Thymus (tissue), 11 donors: Measurements from ENCODE around the gene NARF. TPM values are rescaled to one million over a fixed set of nuclear protein-coding genes. Genes with fewer than 3 reads are reported as not detected.
"Not testable (repeated sequence)": the region's sequence is repeated elsewhere in the genome, so short reads cannot be mapped to it uniquely, and the experiment has no call there.

Experiments used
- DNase-seq, 9 donors: peaks; one replicate each; pipeline ENCODE4 v3.0.0-alpha.2; 2013; ENCODE audit warnings: low spot score in 9 of 9, low read depth in 6 of 9, missing footprints in 1 of 9
- H3K27ac ChIP-seq, 2 donors: one replicate each; pipeline ENCODE4 v1.5.1; 2013; ENCODE audit warnings: control low read depth in 1 of 2, low read depth in 1 of 2, low read length in 1 of 2, mild to moderate bottlenecking in 1 of 2, moderate library complexity in 1 of 2
- H3K27me3 ChIP-seq, 2 donors: one replicate each; pipeline ENCODE4 v1.5.1; 2013; ENCODE audit warnings: low read length in 1 of 2; ENCODE audit not compliant: control insufficient read depth in 2 of 2, insufficient read depth in 1 of 2
- H3K36me3 ChIP-seq, 2 donors: one replicate each; pipeline ENCODE4 v1.5.1; 2013; ENCODE audit warnings: low read length in 1 of 2, mild to moderate bottlenecking in 1 of 2, moderate library complexity in 1 of 2; ENCODE audit not compliant: control insufficient read depth in 2 of 2, insufficient read depth in 2 of 2
- H3K4me1 ChIP-seq, 2 donors: one replicate each; pipeline ENCODE4 v1.5.1; 2013; ENCODE audit warnings: low read length in 2 of 2; ENCODE audit not compliant: control insufficient read depth in 2 of 2, insufficient read depth in 2 of 2
- H3K4me3 ChIP-seq, 2 donors: one replicate each; pipeline ENCODE4 v1.5.1; 2013; ENCODE audit warnings: low read length in 2 of 2, control low read depth in 1 of 2, mild to moderate bottlenecking in 1 of 2
- H3K9me3 ChIP-seq, 2 donors: one replicate each; pipeline ENCODE4 v1.5.1; 2013; ENCODE audit warnings: low read length in 1 of 2, mild to moderate bottlenecking in 1 of 2; ENCODE audit not compliant: control insufficient read depth in 2 of 2, insufficient read depth in 1 of 2
- WGBS: extraction: QIAGEN DNeasy Blood & Tissue Kit; methylation state at CpG from one replicate; pipeline ENCODE4 v1.1.7; 2013; 5-methylcytosine and 5-hydroxymethylcytosine counted together
- polyA plus RNA-seq: library from polyadenylated mRNA; stranded (reverse); fragments of 200-250 nt; gene quantifications from one replicate; pipeline ENCODE4 v1.2.3, GENCODE V29; 2013
- total RNA-seq: library from RNA; stranded (reverse); fragments of 120-200 nt; gene quantifications from one replicate; pipeline ENCODE4 v1.2.4, GENCODE V29; 2013
- donor health status: healthy.

NARF gene
- total and polyA plus RNA-seq, 2 donors: 60.0 to 137 TPM

GRCh38 chr17:82527898-82528297 is 69.4 kb downstream of the NARF start:
- Histone ChIP-seq H3K4me1 (peaks cover 7 to 19% of the 10 kb centered on the region in 2 donors), H3K4me3 (no peak overlapping the region), H3K36me3 (peaks cover 0 to 16% of the 10 kb centered on the region in 2 donors), H3K9me3 (no peaks in the 10 kb centered on the region), H3K27me3 (no peaks in the 10 kb centered on the region), H3K27ac (no peak overlapping the region)
- 93% methylated on average over 8 of the region's 8 CpGs for WGBS
- no peak for DNase-seq

- Histone ChIP-seq H3K4me1 (peaks cover 7 to 20% of the 10 kb centered on the region in 2 donors), H3K9me3 (no peaks in the 10 kb centered on the region), H3K27me3 (no peaks in the 10 kb centered on the region), H3K36me3 (peaks cover 0 to 18% of the 10 kb centered on the region in 2 donors), H3K27ac (peak overlapping the region in 1 of 2 donors; percentile 49), H3K4me3 (no peak overlapping the region)
- DNase-seq: no peak
- WGBS: 86% methylated on average over 17 of the region's 17 CpGs
Observed at GRCh38 chr17:82528484-82529265, 70.1 kb downstream of the NARF start.

- WGBS: 95% methylated on average over 9 of the region's 9 CpGs
- peaks cover under 1 to 24% of the 10 kb centered on the region in 2 donors for H3K4me1 ChIP-seq
- H3K4me3 ChIP-seq: no peak overlapping the region
- no peaks in the 10 kb centered on the region for H3K9me3 ChIP-seq
- no peaks in the 10 kb centered on the region for H3K27me3 ChIP-seq
- DNase-seq: no peak
- H3K27ac ChIP-seq: no peak overlapping the region
- H3K36me3 ChIP-seq: peaks cover 0 to 12% of the 10 kb centered on the region in 2 donors
Observed at GRCh38 chr17:82529914-82530300, 71.4 kb downstream of the NARF start.

DNA sequence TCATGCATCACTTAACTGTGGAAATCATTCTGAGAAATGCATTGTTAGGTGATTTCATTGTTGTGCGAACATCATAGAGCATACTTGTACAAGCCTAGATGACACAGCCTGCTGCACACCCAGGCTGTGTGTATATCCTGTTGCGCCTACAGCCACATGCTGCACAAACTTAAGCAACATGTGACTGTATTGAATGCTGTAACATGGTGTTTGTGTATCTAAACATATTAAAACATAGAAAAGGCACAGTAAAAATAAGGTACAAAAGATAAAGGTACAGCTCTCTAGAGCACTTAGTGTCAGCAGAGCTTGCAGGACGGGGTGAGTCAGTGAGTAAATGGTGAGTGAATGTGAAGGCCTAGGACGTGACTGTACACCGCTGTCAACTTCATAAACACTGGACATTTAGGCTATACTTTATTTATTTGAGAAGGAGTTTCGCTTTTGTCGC is 72.9 kb downstream of the NARF start:
- Histone ChIP-seq H3K4me3 (no peak overlapping the region), H3K27me3 (no peaks in the 10 kb centered on the region), H3K36me3 (peaks cover 0 to 7% of the 10 kb centered on the region in 2 donors), H3K4me1 (peaks cover 4 to 32% of the 10 kb centered on the region in 2 donors), H3K27ac (no peak overlapping the region), H3K9me3 (no peaks in the 10 kb centered on the region)
- 96% methylated on average over 7 of the region's 7 CpGs for WGBS
- no peak for DNase-seq

GRCh38 chr17:82534401-82534812 is 75.9 kb downstream of the NARF start:
- Histone ChIP-seq H3K4me1 (peaks cover 4 to 33% of the 10 kb centered on the region in 2 donors), H3K9me3 (no peaks in the 10 kb centered on the region), H3K27me3 (no peaks in the 10 kb centered on the region), H3K27ac (no peak overlapping the region), H3K36me3 (peaks cover 0 to 7% of the 10 kb centered on the region in 2 donors), H3K4me3 (no peak overlapping the region)
- 90% methylated on average over 7 of the region's 7 CpGs for WGBS
- no peak for DNase-seq

DNA sequence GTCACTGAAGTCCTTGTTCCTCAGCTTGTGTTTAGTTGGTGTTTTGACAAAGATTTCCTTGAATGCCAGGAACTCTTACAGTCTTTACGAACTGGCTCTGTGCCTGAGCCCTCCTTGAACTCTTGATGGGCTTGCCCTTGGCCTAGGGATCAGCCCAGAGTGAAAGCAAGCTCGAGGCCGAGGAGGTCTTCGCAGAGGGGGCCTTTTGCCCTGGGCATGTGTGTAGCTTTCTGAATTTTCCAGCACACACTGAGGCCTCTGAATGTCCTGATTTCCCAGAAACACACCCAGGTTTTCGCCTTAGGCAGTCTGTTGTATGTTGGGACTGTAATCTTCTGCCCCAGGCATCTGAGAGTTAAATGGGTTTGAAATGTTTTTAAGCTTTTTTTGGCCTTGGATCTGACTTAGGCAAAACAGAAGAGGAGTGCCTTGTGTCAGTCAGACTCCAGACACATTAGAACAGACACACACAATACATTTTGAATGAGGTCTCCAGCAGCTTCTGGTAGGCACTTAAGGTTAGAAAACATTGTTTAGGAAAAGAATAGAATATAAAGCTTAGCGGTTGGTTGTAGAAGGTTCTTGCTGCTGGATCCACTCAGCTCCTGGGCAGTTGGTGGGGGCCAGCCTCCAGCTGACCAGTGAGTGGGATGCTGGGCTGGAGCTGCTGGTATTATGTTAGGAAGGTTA is 78.1 kb downstream of the NARF start:
- 85% methylated on average over 6 of the region's 6 CpGs for WGBS
- no peaks in the 10 kb centered on the region for H3K9me3 ChIP-seq
- H3K4me3 ChIP-seq: no peak overlapping the region
- no peak for DNase-seq
- peaks cover 4% of the 10 kb centered on the region in 2 donors for H3K36me3 ChIP-seq
- H3K27me3 ChIP-seq: no peaks in the 10 kb centered on the region
- H3K27ac ChIP-seq: peak overlapping the region; percentile 55 to 81
- H3K4me1 ChIP-seq: peaks cover 4 to 29% of the 10 kb centered on the region in 2 donors

GRCh38 chr17:82537228-82537627 is 78.7 kb downstream of the NARF start:
- not testable (repeated sequence) for H3K27me3 ChIP-seq, H3K9me3 ChIP-seq, H3K36me3 ChIP-seq, DNase-seq, H3K4me3 ChIP-seq
- WGBS: 95% methylated on average over 9 of the region's 9 CpGs
- Histone ChIP-seq H3K4me1 (peaks cover 4 to 29% of the 10 kb centered on the region in 2 donors), H3K27ac (peak overlapping the region; percentile 20 to 81)

DNA sequence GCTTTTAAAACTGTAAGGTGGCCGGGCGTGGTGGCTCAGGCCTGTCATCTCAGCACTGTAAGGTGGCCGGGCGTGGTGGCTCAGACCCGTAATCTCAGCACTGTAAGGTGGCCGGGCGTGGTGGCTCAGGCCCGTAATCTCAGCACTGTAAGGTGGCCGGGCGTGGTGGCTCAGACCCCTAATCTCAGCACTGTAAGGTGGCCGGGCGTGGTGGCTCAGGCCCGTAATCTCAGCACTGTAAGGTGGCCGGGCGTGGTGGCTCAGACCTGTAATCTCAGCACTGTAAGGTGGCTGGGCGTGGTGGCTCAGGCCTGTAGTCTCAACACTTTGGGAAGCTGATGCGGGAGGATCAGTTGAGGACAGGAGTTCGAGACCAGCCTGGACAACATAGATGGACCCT is 80.5 kb downstream of the NARF start:
- not testable (repeated sequence) for H3K27me3 ChIP-seq, H3K36me3 ChIP-seq, H3K9me3 ChIP-seq, H3K27ac ChIP-seq, H3K4me3 ChIP-seq, DNase-seq
- peaks cover 4 to 24% of the 10 kb centered on the region in 2 donors for H3K4me1 ChIP-seq
- 97% methylated on average over 18 of the region's 18 CpGs for WGBS
